ENCODE data around the gene RPUSD4.
A peak's percentile ranks its signal among the peaks of the same experiment; 100 is the strongest.

Gene RPUSD4

GRCh38 chr11:126225295-126225665, 13.8 kb upstream of the RPUSD4 start:
- no peak overlapping the region for H3K4me3 ChIP-seq (ENCODE audit: low read depth, low read length)
- DNase-seq (ENCODE audit: low read depth), result no peak
- TF ChIP-seq CTCF (IDR thresholded peaks at IDR 0.05; ENCODE audit: control insufficient read depth, extremely low read depth, insufficient read depth), result no peak

GRCh38 chr11:126224647-126225294, 13.3 kb upstream of the RPUSD4 start:
- no peak overlapping the region for H3K4me3 ChIP-seq (ENCODE audit: low read depth, low read length)
- DNase-seq (ENCODE audit: low read depth), result no peak
- no peak for TF ChIP-seq CTCF (IDR thresholded peaks at IDR 0.05; ENCODE audit: control insufficient read depth, extremely low read depth, insufficient read depth)

GRCh38 chr11:126219547-126219946, 8.1 kb upstream of the RPUSD4 start:
- no peak for TF ChIP-seq CTCF (IDR thresholded peaks at IDR 0.05; ENCODE audit: control insufficient read depth, extremely low read depth, insufficient read depth)
- DNase-seq (ENCODE audit: low read depth), result no peak
- no peak overlapping the region for H3K4me3 ChIP-seq (ENCODE audit: low read depth, low read length)

- no peak for TF ChIP-seq CTCF (IDR thresholded peaks at IDR 0.05; ENCODE audit: control insufficient read depth, extremely low read depth, insufficient read depth)
- no peak for DNase-seq (ENCODE audit: low read depth)
- no peak overlapping the region for H3K4me3 ChIP-seq (ENCODE audit: low read depth, low read length)
Observed at GRCh38 chr11:126217491-126217890, 6.0 kb upstream of the RPUSD4 start.

GRCh38 chr11:126216526-126217305, 5.3 kb upstream of the RPUSD4 start:
- no peak overlapping the region for H3K4me3 ChIP-seq (ENCODE audit: low read depth, low read length)
- TF ChIP-seq CTCF (IDR thresholded peaks at IDR 0.05; ENCODE audit: control insufficient read depth, extremely low read depth, insufficient read depth), result no peak
- no peak for DNase-seq (ENCODE audit: low read depth)

- no peak for TF ChIP-seq CTCF (IDR thresholded peaks at IDR 0.05; ENCODE audit: control insufficient read depth, extremely low read depth, insufficient read depth)
- peak; percentile 66 for DNase-seq (ENCODE audit: low read depth)
- H3K4me3 ChIP-seq (ENCODE audit: low read depth, low read length), result peak overlapping the region; percentile 23; the same call in 1 of the 2 replicates
Observed at GRCh38 chr11:126214841-126215240, 3.4 kb upstream of the RPUSD4 start.
